B cell (primary cell): ENCODE data around the gene FERMT3.

ENCODE experiments used
- CTCF ChIP-seq: fragments of 200-600 bp; IDR thresholded peaks from one replicate; pipeline ENCODE4 v1.8.0; 2022; ENCODE audit warnings: antibody characterized with exemption, mild to moderate bottlenecking
- EZH2 ChIP-seq: IDR thresholded peaks from 2 replicates; pipeline ENCODE4 v1.6.1; 2012; ENCODE audit warnings: borderline replicate concordance, low read depth, mild to moderate bottlenecking, moderate library complexity, low read length; ENCODE audit not compliant: insufficient read depth, poor library complexity, severe bottlenecking

- TF ChIP-seq CTCF, result no peak
- no peak for TF ChIP-seq EZH2
Measured at GRCh38 chr11:64176751-64177150, 29.8 kb upstream of the FERMT3 start.
